GM19397 (cell line): ENCODE results near the gene MAPK11.

ENCODE experiments used
- ATAC-seq: cut with Tn5 transposase; IDR thresholded peaks from one replicate; pipeline ENCODE4 v1.9.1; 2021; ENCODE audit warnings: mild to moderate bottlenecking, moderate library complexity; ENCODE audit not compliant: unreplicated experiment

Gene MAPK11

DNA sequence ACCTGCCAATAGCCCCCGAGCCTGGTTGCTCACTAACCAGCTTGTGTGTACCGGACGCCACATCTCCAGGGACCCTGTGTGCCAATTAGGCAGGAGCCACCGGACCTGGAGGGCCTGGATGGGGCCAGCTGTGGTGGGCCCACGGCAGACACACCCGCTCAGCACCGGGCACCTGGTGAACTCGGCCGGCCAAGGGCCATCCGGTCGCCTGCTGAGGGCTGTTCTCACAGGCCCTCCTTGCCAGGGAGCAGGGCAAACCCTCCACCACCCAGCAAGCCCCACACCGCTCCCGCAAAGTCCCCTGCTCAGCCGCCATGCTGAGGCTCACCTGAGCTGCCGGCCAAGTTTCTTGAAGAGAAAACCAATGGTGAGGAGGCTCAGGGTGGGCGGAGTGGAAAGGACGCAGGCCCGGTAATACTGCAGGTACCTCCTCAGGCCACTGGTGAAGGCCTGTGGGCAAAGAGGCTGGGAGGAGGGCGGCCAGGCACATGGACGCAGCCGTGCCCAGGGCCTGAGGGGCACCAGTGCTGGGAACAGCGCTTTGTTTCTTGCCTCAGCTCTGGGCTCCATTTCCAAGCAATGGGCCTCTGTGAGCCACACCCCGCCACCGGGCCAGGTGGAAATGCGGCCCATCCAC is 42.5 kb downstream of the MAPK11 start:
- no peak for ATAC-seq

DNA sequence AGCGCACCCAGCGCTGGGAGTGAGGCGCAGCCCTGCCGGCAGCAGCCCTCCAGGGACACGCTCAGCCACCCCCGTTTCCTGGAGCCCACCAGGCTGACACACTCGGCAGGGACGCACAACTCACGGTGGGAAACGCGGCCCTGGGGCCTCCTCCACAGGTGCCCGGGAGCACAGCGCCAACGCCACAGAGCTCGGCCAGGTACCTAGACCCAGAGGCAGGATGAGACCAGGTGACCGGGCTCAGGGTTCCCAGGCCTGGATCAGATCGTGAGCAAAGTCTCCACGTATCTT is 43.4 kb downstream of the MAPK11 start:
- no peak for ATAC-seq

DNA sequence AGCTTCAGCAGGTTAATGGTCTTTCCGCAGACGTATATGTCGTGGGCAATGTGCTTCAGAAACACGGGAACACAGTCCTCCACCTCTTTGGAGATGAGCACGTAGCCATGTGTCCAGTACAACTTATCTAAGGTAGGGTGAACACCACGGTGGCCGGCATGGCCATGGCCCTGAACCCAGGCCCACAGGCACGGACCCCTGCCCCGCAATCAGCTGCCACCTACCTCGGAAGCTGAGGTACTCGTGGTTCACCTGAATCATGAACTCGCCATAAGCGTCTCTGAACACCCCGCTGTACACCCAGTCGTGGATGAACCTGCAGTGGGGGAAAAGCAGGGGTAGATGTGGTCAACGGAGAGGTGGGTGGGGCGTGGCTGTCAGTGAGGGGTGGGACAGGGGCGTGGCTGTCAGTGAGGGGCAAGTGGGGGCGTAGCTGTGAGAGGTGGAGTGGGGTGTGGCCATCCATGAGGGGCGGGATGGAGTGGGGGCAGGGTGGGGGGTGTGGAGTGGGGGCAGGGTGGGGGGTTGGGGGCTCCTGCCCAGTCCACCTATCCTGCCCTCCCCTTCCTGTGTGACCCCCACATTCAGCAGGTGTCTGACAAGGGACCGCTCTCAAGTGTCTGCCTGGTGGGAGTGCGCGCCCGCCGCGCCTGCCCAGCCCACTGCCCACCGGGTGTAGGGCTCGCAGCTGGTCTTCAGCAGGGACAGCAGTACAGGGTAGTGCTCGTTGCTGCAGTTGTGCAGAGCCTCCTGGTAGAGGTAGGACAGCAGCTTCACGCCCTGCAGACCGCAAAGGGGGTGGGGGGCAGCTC is 43.9 kb downstream of the MAPK11 start:
- ATAC-seq, result no peak

DNA sequence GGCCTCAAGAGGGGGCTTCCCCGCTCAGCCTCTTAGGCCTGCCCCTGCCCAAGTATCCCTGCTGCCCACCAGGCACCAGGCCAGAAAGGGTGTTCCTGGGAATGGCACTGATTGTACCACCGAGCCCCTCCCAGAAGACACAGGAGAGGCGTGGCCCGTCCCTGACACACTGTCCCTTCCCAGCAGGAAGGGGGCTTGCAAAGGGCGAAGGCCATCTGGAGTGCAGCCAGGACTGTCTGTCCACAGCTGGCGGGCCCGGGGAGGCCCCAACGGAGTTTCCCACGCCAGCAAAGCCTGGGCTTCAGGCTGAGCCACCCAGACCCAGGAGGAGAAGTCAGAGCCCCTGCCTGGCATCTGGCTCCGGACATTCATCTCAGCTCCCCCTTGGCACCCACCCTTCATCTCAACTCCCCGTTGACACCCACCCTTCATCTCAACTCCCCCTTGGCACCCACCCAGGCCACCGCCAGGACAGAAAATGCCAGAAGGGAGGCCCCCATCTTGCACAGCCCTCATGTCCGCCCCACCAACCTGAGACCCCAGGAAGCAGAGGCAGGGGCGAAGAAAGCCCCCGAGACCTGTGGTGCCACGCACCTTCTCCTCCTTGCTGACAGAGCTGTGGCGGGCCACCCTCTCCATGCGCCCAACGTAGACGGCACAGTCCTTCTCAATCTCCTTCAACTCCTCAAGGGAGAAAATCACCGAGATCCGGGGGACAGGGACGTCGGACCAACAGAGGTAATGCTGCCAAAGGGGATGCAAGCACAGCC is 44.8 kb downstream of the MAPK11 start:
- ATAC-seq, result no peak

DNA sequence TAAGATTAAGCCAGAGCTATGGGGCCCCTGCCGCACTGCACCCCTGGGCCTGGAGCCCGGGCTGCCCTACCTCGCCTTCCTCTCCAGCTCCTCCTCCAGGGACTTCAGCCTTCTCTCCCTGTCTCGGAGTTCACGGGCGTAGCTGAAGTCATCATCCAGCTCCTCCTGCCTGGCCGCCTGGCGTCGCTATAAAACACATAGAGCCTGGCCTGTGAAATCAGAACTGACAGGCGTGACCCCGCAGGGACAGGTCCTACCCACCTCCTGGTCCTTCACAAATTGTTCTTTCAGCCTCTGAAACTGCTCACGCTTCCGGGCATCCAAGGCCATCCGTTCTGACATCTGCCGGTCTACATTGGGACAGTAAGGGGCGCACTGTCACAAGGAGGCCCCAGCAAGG is 46.1 kb downstream of the MAPK11 start:
- no peak for ATAC-seq

DNA sequence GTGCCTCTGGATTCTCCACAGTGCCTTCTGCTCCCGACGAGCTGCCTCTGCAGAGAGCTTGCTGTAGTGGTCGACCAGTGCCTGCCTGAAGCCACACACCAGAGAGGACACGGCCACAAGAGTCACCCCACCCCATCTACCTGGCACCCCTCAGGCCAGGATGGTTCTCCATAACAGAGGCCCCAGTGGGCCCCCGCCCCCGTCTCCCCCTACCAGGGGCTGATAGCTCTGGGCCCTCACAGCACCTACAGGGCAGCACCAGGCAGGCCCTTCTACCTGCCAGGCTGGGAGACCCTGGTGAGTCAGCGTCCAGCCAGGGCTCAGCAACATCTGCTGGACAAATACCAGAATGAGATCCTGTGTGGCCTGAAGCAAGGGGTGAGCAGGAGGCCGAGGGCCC is 47.7 kb downstream of the MAPK11 start:
- no peak for ATAC-seq

DNA sequence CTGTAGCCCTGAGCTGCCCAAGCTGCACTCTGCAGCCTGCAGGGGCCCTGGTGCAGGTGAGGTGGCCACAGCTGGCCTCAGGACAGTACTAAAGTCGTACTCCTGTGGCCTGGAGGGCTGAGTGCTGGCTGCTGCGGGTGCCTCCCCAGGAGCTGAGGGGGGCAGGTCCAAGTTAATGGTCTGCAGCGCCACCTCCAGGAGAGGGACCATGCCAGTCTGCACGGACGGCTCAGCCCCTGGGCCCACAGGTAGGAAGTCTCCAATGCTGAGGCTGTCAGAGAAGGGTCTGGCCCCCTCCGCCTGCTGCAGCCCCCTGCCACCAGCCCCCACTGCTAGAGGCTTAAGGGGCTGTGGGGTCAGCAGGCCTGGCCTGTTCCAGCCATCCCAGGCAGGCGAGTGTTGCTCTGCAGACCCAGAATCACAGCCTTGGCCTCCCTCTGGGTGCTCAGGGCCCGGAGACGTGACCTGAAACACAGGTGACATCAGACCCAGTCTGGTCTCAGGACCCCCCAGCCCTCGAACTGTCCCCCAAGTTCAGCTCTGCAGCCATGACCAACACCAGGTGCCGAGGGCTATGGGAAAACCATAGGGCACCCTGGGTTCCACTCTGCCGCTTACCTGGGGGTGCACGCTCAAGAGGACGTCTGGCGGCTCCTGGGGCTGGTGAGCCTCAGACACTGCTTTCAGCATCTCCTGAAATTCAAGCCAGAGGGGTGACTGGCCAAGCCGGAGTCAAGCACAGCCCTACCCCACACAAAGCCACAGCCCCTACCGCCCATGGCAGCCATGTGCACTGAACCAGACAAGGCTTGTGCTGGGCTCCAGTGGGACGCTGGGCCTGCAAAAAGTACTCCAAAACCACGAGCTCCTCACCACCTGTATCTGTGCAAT is 48.5 kb downstream of the MAPK11 start:
- no peak for ATAC-seq

DNA sequence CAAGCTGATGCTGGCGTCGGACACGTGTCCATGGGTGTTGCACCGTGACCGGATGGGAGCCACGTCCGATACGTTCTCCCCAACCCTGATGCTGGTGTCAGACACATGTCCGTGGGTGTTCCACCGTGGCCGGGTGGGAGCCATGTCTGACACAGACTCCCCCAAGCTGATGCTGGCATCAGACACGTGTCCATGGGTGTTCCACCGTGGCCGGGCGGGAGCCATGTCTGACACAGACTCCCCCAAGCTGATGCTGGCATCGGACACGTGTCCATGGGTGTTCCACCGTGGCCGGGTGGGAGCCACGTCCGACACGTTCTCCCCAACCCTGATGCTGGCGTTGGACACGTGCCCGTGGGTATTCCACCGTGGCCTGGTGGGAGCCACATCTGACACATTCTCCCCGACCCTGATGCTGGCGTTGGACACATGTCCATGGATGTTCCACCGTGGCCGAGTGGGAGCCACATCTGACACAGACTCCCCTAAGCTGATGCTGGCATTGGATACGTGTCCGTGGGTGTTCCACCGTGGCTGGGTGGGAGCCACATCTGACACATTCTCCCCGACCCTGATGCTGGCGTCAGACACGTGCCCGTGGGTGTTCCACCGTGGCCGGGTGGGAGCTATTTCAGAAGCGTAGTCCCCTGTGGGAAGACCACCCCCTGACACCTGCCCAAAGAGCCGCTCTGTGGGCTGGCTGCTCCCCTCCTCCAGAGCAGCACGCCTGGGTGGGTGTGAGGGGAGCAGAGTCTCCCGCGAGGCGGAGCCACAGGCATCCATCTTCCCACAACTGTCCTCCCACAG is 49.4 kb downstream of the MAPK11 start:
- ATAC-seq, result no peak

DNA sequence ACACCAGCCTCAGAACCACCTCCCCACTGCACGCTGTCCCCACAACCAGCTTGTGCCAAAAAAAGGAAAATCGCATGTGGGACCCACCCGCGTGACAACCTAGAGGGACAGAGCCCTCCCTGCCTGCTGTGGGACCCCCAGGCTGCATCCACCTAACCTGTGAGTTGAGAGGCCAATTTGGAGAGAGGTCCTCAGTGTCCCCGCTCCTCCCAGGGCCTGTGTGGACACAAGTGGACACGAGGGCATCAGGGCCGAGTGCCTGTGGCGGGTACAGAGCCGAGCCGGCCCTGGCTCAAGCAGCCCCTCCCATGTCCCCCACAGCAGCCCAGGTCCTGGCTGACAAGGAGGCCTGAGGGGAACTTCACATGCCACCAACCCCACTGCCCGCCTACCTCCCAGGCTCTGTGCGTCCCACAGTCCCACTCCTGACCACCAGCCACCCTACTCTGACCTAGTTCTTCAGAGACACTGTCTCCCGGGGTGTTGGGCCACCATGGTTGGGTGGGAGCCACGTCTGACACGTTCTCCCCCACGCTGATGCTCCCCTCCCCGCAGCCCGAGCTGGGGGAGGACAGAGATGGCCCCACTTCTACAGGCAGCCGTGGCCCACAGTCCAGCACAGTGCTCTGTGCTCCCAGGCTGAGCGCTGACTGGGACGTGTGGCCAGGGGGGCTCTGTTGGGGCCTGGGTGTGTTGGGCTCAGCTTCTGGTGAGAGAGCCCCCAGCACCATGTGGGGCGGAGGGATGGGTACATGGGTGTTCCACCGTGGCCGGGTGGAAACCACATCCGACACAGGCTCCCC is 50.2 kb downstream of the MAPK11 start:
- ATAC-seq, result no peak

DNA sequence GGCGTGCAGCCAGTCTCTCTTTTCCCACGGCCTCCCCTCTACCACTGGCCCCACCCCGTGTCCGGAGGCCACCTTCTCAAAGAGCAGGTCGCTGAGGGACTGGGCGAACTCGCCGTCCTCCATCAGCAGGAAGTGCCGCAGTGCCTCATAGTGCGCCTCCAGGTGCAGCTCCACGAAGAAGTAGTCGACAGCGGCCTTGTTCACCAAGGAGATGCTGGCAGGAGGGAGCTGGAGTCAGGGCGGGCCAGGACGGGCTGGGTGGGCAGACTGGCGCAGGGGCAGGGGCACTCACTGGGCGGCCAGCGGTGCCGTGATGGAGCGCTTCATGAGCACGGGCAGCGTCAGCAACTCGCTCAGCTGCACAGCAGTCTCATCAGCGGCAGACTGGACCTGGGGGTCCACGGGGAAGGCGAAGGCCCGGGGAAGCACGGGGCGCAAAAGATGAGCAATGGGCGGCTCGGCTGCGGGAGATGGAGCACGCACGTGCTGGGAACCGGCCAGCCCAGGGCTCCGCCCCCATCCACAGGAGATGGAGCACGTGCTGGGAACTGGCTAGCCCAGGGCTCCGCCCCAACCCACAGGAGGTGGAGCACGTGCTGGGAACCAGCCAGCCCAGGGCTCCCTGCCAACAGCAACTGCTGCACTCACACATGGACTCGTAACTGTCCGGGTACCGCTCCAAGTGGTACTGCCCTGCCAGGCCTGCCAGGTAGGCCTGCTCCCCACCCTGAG is 51.0 kb downstream of the MAPK11 start:
- ATAC-seq, result no peak

DNA sequence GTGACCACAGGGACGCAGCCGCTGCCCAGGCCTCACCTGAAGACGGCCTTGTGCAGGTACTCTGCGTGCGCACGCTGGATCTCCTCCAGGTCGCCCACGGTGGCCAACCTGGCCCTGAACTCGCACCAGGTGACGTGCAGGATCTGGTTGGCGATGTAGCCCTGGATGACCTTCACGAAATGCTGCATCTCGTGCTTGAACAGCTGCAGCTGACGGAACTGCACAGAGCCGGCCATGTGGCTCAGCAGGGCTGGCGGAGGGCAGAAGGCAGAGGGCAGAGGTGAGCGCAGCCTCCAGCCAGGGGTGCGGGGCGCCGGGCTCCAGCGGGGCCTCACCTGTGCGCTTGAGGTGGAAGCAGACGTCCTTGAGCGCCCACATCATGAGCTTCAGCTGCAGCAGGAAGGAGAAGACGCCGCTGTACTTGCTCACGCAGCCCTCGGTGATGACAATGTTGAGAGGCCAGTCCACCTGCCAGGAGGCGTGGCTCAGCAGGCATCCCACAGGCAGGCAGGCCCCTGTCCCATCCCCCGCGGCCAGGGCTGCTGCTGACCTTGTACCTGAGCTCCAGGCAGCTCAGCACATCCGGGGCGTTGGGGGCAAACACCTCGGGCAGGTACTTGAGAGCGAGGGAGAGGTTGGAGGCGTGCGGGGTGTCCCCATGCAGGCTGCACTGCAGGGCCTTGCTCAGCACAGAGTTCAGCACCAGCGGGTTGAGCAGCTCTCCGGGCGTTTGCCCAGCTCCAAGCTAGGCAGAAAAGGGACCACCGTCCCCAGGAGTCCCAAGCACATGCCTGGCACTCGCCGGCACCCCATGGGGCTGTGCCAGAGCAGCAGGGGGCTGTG is 51.8 kb downstream of the MAPK11 start:
- no peak for ATAC-seq

DNA sequence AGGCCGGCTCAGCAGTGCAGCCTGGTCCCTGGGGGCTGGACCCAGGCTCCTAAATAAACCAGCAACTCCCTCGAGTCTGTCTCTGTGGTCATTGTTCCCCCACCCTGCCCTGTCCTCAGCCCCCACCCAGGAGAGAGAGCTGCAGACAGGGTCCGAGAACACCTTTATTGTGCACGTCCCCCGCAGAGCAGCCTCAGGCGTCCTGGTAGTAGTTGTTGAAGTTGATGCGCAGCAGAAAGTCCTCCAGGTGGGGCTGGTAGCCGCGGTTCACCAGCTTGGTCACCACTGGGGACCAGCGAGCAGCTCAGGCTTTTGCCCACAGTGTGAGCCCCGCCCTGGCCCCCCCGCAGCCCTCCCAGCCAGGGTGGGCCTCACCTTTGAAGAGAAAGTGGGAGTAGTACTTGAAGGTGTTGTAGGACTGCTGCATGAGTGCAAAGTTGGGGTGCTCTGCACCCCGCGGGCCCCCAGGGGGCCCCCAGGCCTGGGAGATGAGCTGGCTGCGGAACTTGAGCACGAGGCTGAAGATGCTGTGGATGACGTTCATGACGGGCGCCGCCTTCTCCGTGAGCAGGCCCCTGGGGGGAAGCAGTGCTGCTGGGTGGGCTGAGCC is 52.5 kb downstream of the MAPK11 start:
- ATAC-seq, result no peak

DNA sequence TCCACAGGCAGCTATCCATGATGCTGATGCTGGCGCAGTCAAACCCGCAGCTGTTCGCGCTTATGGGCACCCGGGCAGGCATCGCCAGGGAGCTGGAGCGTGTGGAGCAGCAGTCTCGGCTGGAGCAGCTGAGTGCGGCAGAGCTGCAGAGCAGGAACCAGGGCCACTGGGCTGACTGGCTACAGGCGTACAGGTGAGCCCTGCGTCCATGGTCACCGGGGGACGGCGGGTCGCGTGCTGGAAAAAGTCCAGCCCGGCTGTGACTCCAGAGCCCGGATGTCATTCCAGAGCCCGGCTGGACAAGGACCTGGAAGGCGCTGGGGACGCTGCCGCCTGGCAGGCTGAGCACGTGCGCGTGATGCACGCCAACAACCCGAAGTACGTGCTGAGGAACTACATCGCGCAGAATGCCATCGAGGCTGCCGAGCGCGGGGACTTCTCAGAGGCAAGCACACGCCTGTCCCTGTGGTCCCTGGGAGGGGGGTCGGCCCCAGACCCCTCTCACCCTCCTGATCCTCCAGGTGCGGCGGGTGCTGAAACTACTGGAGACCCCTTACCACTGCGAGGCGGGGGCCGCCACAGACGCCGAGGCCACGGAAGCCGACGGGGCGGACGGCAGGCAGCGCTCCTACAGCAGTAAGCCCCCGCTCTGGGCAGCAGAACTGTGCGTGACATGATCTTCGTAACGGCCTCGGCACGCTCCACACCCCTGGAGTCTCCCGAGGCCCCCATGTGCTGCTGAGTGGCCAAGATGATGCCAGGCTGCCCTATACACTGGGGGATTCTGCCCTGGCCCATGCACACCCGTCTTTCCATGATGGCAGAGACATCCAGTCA is 53.3 kb downstream of the MAPK11 start:
- no peak for ATAC-seq

DNA sequence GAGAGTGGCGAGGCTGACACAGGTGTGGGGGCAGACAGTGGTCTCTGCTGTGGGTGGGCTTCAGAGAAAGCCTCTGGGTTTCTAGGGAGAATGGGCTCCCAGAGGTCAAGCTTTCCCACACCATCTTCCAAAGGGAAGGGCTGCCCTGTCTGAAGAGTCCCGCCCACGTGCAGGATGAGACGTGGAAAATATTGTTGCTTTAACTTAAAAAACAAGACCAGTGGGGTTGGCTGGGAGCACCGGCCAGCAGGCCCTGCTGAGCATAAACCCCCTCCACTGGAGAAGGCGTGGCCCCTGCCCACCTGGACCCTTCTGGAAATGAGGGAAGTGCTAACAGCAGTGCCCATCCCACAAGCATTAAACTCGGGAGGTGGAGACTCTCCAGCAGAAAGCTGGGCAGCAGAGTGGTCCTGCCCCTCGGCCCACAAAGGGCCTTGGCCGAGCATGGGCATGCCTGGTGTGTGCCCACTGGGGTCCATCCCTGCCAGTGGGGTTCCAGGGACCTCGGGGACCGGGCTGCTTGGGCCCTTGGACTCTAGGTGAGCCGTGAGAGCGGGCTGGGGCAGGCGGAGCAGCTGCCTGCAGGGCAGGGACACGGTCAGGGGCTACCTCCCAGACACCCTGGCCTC is 54.0 kb downstream of the MAPK11 start:
- no peak for ATAC-seq

DNA sequence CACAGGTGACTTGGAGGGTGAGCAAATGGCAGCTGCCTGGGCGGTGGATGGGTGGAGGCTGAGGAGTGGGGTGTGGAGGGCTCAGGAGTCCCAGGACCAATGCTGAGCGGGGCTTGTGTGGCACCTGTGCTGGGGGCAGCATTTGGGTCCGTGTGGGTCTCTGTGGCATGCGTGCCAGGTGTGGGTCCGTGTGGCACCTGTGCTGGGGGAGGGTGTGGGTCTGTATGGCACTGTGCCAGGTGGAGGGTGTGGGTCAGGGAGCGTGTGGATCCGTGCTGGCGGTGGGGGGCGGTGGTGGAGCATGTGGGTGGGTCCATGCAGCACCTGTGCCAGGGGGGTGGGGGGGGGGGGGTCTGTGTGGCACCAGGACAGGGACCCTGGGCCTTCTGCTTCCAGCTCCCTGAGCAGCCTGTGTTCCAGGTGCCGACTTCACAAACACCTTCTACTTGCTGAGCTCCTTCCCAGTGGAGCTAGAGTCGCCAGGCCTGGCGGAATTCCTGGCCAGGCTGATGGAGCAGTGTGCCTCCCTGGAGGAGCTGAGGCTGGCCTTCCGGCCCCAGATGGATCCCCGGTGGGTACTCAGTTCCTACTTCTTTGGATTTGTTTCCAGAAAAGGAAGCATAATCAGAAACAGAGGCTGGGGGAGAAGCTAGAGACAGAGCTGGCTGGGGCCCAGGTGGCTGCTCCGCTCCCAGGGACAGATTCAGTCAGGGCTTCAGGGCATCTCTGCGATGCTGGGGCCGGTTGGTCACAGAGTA is 54.7 kb downstream of the MAPK11 start:
- ATAC-seq, result no peak
